ENCODE results near the gene SH3BP5.
A peak's percentile ranks its signal among the peaks of the same experiment; 100 is the strongest.

Gene SH3BP5

GRCh38 chr3:15241341-15241740 lies 91.0 kb downstream of the SH3BP5 start:
- DNase-seq, result peak; percentile 49

GRCh38 chr3:15229262-15229661 lies 103.1 kb downstream of the SH3BP5 start:
- DNase-seq, result no peak

- DNase-seq, result no peak
These were observed 104.2 kb downstream of the SH3BP5 start for GRCh38 chr3:15228147-15228546.

- no peak for DNase-seq
These were observed 108.5 kb downstream of the SH3BP5 start for GRCh38 chr3:15223685-15224572.

GRCh38 chr3:15221574-15222217 lies 110.7 kb downstream of the SH3BP5 start:
- no peak for DNase-seq

GRCh38 chr3:15220661-15221060 lies 111.7 kb downstream of the SH3BP5 start:
- no peak for DNase-seq

- no peak for DNase-seq
These were observed 112.3 kb downstream of the SH3BP5 start for GRCh38 chr3:15220056-15220455.

GRCh38 chr3:15218689-15219088 lies 113.7 kb downstream of the SH3BP5 start:
- DNase-seq, result no peak

GRCh38 chr3:15217841-15218267 lies 114.5 kb downstream of the SH3BP5 start:
- DNase-seq, result no peak

GRCh38 chr3:15217011-15217671 lies 115.2 kb downstream of the SH3BP5 start:
- DNase-seq, result no peak

- DNase-seq, result no peak
These were observed 115.9 kb downstream of the SH3BP5 start for GRCh38 chr3:15216501-15216900.

GRCh38 chr3:15215996-15216395 lies 116.4 kb downstream of the SH3BP5 start:
- no peak for DNase-seq

GRCh38 chr3:15214758-15215157 lies 117.6 kb downstream of the SH3BP5 start:
- no peak for DNase-seq

GRCh38 chr3:15211937-15212336 lies 120.4 kb downstream of the SH3BP5 start:
- no peak for DNase-seq

- DNase-seq, result no peak
These were observed 124.4 kb downstream of the SH3BP5 start for GRCh38 chr3:15207836-15208504.

- DNase-seq, result peak; percentile 42
These were observed 125.5 kb downstream of the SH3BP5 start for GRCh38 chr3:15206662-15207576.

- peak; percentile 96 for DNase-seq
These were observed 126.3 kb downstream of the SH3BP5 start, which contains the start of gene CAPN7 for GRCh38 chr3:15205934-15206661. TSS of gene CAPN7 (plus strand) at chr3:15206246. CDS start at chr3:15206496, 250 bp downstream.

GRCh38 chr3:15205482-15205933 lies 126.9 kb downstream of the SH3BP5 start:
- no peak for DNase-seq

All from stimulated activated CD4-positive, alpha-beta T cell treated with anti-CD3 and anti-CD28 coated beads, Interleukin-15, amount 100 ng/mL, for 24 hours (primary cell).